Measurements from ENCODE around the gene PDE9A. TPM values are rescaled to one million over a fixed set of nuclear protein-coding genes. Genes with fewer than 3 reads are reported as not detected.

The PDE9A gene
- total and polyA plus RNA-seq, 2 experiments from 2014 or later, result 14.3 to 19.6 TPM

GRCh38 chr21:42687796-42688195, 34.4 kb downstream of the PDE9A start:
- H3K27ac ChIP-seq, result no peak overlapping the region
- no peaks in the 10 kb centered on the region for H3K27me3 ChIP-seq
- H3K4me3 ChIP-seq, result no peak overlapping the region
- no peaks in the 10 kb centered on the region for H3K36me3 ChIP-seq (replicated peaks; ENCODE audit: insufficient read depth, low read depth)
- WGBS (ENCODE audit: low lambda C conversion rate, missing lambda C conversion rate), result 96% methylated on average over 18 of the region's 18 CpGs
- H3K9me2 ChIP-seq (replicated peaks; ENCODE audit: insufficient read depth), result no peaks in the 10 kb centered on the region
- H3K4me2 ChIP-seq, result no peak overlapping the region
- H3K9me3 ChIP-seq (ENCODE audit: low read depth), result no peaks in the 10 kb centered on the region
- TF ChIP-seq EZH2phosphoT487 (IDR thresholded peaks at IDR 0.05; ENCODE audit: low read depth, severe bottlenecking, unreplicated experiment) (no peak), EZH2 (IDR thresholded peaks at IDR 0.05; ENCODE audit: borderline replicate concordance) (no peak)
- TF ChIP-seq, protein P1, sequence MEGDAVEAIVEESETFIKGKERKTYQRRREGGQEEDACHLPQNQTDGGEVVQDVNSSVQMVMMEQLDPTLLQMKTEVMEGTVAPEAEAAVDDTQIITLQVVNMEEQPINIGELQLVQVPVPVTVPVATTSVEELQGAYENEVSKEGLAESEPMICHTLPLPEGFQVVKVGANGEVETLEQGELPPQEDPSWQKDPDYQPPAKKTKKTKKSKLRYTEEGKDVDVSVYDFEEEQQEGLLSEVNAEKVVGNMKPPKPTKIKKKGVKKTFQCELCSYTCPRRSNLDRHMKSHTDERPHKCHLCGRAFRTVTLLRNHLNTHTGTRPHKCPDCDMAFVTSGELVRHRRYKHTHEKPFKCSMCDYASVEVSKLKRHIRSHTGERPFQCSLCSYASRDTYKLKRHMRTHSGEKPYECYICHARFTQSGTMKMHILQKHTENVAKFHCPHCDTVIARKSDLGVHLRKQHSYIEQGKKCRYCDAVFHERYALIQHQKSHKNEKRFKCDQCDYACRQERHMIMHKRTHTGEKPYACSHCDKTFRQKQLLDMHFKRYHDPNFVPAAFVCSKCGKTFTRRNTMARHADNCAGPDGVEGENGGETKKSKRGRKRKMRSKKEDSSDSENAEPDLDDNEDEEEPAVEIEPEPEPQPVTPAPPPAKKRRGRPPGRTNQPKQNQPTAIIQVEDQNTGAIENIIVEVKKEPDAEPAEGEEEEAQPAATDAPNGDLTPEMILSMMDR (IDR thresholded peaks at IDR 0.05; ENCODE audit: poor library complexity), result no peak
- no peak for DNase-seq (ENCODE audit: low spot score)
- H3K79me2 ChIP-seq, result no peaks in the 10 kb centered on the region
- H4K20me1 ChIP-seq (ENCODE audit: insufficient read depth, poor library complexity, severe bottlenecking), result no peaks in the 10 kb centered on the region
- H2AFZ ChIP-seq, result no peak overlapping the region
- H3K4me1 ChIP-seq (ENCODE audit: insufficient read depth), result no peaks in the 10 kb centered on the region

GRCh38 chr21:42688226-42688840, 34.9 kb downstream of the PDE9A start:
- no peak for DNase-seq (ENCODE audit: low spot score)
- 95% methylated on average over 16 of the region's 16 CpGs for WGBS (ENCODE audit: low lambda C conversion rate, missing lambda C conversion rate)
- Histone ChIP-seq H3K36me3 (replicated peaks; ENCODE audit: insufficient read depth, low read depth) (no peaks in the 10 kb centered on the region), H3K27me3 (no peaks in the 10 kb centered on the region), H3K4me2 (no peak overlapping the region), H3K79me2 (no peaks in the 10 kb centered on the region), H2AFZ (no peak overlapping the region), H3K27ac (no peak overlapping the region), H3K4me1 (ENCODE audit: insufficient read depth) (no peaks in the 10 kb centered on the region), H3K9me2 (replicated peaks; ENCODE audit: insufficient read depth) (no peaks in the 10 kb centered on the region), H4K20me1 (ENCODE audit: insufficient read depth, poor library complexity, severe bottlenecking) (no peaks in the 10 kb centered on the region), H3K9me3 (ENCODE audit: low read depth) (no peaks in the 10 kb centered on the region), H3K4me3 (no peak overlapping the region)
- TF ChIP-seq, protein P1 (IDR thresholded peaks at IDR 0.05; ENCODE audit: poor library complexity), result no peak
- TF ChIP-seq EZH2phosphoT487 (IDR thresholded peaks at IDR 0.05; ENCODE audit: low read depth, severe bottlenecking, unreplicated experiment) (no peak), EZH2 (IDR thresholded peaks at IDR 0.05; ENCODE audit: borderline replicate concordance) (no peak)

DNA sequence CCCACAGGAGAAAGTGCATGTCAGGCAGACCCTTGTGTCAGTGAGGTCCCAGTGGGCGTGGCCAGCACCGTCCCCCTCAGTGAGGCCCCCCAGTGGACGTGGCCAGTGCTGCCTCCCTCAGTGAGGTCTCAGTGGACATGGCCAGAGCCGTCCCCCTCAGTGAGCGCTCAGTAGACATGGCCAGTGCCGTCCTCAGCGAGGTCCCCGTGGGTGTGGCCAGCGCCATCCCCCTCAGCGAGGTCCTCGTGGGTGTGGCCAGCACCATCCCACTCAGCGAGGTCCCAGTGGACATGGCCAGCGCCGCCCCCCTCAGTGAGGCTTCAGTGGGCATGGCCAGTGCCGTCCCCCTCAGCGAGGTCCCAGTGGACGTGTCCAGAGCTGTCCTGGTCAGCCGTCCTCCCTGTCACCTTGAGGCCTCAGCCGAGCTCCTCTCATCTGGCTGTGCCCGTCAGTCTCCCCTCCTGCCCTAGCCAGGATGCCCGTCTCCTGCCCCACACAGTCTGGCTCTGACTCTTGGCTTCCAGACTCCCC, 35.5 kb downstream of the PDE9A start:
- no peak for DNase-seq (ENCODE audit: low spot score)
- 98% methylated on average over 21 of the region's 21 CpGs for WGBS (ENCODE audit: low lambda C conversion rate, missing lambda C conversion rate)
- H3K4me2 ChIP-seq, result no peak overlapping the region
- no peak overlapping the region for H2AFZ ChIP-seq
- TF ChIP-seq EZH2 (IDR thresholded peaks at IDR 0.05; ENCODE audit: borderline replicate concordance) (no peak), EZH2phosphoT487 (IDR thresholded peaks at IDR 0.05; ENCODE audit: low read depth, severe bottlenecking, unreplicated experiment) (no peak)
- TF ChIP-seq, protein P1 (IDR thresholded peaks at IDR 0.05; ENCODE audit: poor library complexity), result no peak
- no peaks in the 10 kb centered on the region for H3K4me1 ChIP-seq (ENCODE audit: insufficient read depth)
- no peaks in the 10 kb centered on the region for H3K79me2 ChIP-seq
- H3K9me2 ChIP-seq (replicated peaks; ENCODE audit: insufficient read depth), result no peaks in the 10 kb centered on the region
- H3K9me3 ChIP-seq (ENCODE audit: low read depth), result no peaks in the 10 kb centered on the region
- H3K27me3 ChIP-seq, result no peaks in the 10 kb centered on the region
- H3K36me3 ChIP-seq (replicated peaks; ENCODE audit: insufficient read depth, low read depth), result no peaks in the 10 kb centered on the region
- no peak overlapping the region for H3K4me3 ChIP-seq
- H3K27ac ChIP-seq, result no peak overlapping the region
- no peaks in the 10 kb centered on the region for H4K20me1 ChIP-seq (ENCODE audit: insufficient read depth, poor library complexity, severe bottlenecking)
